Stimulated activated naive CD4-positive, alpha-beta T cell treated with Interleukin-2 at 50 U/mL for 16 hours (primary cell): ENCODE results near the gene SYTL3.
"Not testable (repeated sequence)": the region's sequence is repeated elsewhere in the genome, so short reads cannot be mapped to it uniquely, and the experiment has no call there.

Source experiments
- DNase-seq: peaks from one replicate; lab custom pipeline; 2025; lab: John Stamatoyannopoulos, UW

Gene SYTL3

GRCh38 chr6:158662954-158663624 lies 13.2 kb downstream of the SYTL3 start:
- no peak for DNase-seq

GRCh38 chr6:158663625-158664165 lies 13.8 kb downstream of the SYTL3 start:
- no peak for DNase-seq

GRCh38 chr6:158665332-158665731 lies 15.5 kb downstream of the SYTL3 start:
- no peak for DNase-seq

- DNase-seq, result no peak
Observed at GRCh38 chr6:158666628-158667359, 16.9 kb downstream of the SYTL3 start.

- DNase-seq, result no peak
Observed at GRCh38 chr6:158667360-158667981, 17.6 kb downstream of the SYTL3 start.

- DNase-seq, result no peak
Observed at GRCh38 chr6:158668707-158669103, 18.9 kb downstream of the SYTL3 start.

- DNase-seq, result no peak
Observed at GRCh38 chr6:158669145-158670035, 19.5 kb downstream of the SYTL3 start.

GRCh38 chr6:158672119-158672518 lies 22.3 kb downstream of the SYTL3 start:
- DNase-seq, result not testable (repeated sequence)

- no peak for DNase-seq
Observed at GRCh38 chr6:158672726-158673125, 22.9 kb downstream of the SYTL3 start.

- DNase-seq, result no peak
Observed at GRCh38 chr6:158674342-158675131, 24.7 kb downstream of the SYTL3 start.

GRCh38 chr6:158677094-158677493 lies 27.2 kb downstream of the SYTL3 start:
- not testable (repeated sequence) for DNase-seq

GRCh38 chr6:158677906-158678578 lies 28.2 kb downstream of the SYTL3 start:
- DNase-seq, result no peak

GRCh38 chr6:158680015-158680414 lies 30.2 kb downstream of the SYTL3 start:
- DNase-seq, result no peak

GRCh38 chr6:158680481-158680880 lies 30.6 kb downstream of the SYTL3 start:
- DNase-seq, result no peak

- DNase-seq, result no peak
Observed at GRCh38 chr6:158684311-158684710, 34.5 kb downstream of the SYTL3 start.

- DNase-seq, result no peak
Observed at GRCh38 chr6:158684745-158685324, 35.0 kb downstream of the SYTL3 start.

- no peak for DNase-seq
Observed at GRCh38 chr6:158686311-158686710, 36.5 kb downstream of the SYTL3 start.

- DNase-seq, result peak; percentile 14
Observed at GRCh38 chr6:158686791-158687381, 37.0 kb downstream of the SYTL3 start.

- DNase-seq, result no peak
Observed at GRCh38 chr6:158687506-158687905, 37.7 kb downstream of the SYTL3 start.

- DNase-seq, result no peak
Observed at GRCh38 chr6:158688860-158689259, 39.0 kb downstream of the SYTL3 start.
